GM19455 (cell line): ENCODE measurements around the gene AZI2.

Experiments
- ATAC-seq: cut with Tn5 transposase; IDR thresholded peaks from one replicate; pipeline ENCODE4 v1.9.1; 2021; ENCODE audit not compliant: unreplicated experiment

Gene AZI2

DNA sequence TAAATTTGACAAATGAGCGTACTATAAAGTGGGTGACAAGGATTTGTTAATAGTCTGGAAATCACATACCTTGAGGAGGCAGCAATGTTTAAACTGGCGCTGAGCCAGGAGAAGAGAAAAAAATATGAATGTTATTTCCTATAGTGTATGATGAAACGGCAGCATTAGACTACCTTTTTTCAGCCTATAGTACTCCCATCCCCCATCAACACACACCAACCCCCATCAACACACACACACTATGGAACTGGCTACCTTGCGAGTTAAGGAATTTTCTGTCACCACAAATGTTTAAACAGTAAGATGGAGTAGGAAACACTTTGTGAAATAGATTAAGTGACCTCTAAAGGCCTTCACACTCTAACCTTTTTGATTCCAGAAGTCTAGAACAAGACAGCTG, 46.9 kb downstream of the AZI2 start:
- no peak for ATAC-seq

DNA sequence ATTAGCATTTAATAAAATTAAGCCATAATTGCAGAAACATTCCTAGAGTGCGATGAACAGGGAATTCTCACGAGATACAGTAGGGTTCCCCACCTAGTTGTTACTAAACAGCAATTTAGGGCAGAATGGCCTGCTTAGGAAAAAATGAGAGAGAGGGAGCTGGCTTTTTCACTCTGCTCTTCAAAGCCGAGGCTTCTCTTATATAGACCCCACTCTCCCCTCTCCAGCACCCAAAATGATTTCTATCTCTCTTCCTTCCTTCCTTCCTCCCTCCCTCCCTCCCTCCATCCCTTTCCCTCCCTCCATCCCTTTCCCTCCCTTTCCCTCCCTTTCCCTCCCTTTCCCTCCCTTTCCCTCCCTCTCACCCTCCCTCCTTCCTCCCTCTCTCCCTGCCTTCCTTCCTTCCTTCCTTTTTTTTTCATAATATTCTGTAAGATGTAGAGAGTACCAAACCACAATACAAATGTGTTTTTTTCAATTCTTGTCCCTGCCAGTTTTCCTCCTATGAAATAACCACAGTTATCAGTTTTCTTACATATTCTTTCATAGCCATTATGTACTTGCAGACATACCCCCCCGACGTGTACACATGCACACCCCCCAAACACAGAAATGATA, 48.2 kb downstream of the AZI2 start:
- ATAC-seq: no peak

DNA sequence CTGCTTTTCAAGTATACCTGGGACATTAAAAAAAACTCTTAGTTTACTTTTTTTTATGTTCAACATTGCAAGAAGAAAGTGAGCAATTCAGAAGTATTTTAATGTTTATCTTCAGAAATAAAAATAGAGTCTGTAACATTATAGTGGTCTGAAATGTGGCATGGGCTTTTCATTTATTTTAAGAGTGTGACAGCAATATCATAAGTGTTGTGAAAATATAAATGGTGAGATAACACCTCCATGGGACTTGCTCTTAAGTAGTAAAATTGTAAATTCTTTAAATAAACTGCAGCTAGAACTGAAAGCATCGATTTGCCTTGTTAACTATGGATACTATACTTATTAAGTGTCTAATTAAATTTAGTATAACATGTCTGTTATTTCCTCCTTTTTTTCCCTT, 48.9 kb downstream of the AZI2 start:
- no peak for ATAC-seq

DNA sequence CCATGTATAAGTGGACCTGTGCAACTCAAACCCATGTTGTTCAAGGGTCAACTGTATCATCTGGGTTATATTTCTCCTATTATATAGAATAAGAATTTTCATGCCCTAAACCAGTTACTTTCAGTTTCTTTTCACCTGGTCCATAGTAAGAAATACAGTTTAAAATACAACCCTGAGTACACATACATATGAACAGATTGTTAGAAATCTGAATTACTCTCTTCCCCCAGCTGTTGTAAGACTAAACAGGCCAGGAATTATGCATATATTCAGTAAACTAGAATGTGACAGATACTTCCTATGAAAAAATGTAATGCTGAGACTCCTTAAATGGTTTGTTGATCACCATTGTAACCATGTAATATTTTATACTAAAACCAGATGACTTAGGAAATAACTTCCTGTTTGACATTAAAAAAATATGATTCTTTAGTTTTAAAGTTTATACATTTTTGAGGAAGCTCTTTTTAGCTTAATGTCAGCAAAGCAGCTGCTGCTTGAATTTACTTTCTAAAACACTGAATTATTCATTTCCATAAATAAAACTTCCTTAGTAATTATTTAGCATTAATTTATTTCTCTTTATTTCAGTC, 52.6 kb downstream of the AZI2 start:
- no peak for ATAC-seq

DNA sequence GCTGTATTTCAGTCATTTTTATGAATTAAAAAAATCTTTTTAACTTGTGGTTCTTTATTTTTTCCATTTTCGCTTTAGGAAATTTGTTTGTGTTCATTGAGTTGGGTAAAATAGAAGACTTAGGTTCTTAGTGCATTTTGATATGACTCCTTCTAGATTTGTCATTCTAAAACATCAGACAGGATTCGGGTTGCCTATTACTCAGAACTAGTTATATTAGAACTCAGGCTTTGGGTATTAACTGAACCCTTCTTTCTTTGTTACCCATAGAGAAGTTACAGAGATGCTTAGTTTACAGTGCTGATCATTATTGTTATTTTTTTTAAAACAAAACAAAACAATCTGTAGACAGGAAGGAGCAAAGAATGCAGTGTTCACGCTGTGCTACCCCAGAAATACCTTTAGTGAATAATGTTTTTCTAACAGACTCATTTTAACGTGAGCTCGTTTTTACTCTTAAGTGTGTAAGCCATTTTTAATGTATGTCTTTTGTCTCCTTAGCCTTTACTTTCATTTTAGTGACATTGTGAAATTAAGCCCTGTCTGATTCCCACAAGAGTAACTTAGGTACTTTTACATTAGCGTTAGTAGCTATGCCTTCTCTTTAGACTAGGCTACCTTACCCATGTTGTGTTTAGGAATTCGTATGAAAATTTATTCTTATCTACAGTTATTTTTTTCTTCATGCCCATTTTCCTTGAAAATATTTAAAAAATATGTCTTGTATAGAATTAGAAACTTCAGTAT, 53.8 kb downstream of the AZI2 start:
- no peak for ATAC-seq

DNA sequence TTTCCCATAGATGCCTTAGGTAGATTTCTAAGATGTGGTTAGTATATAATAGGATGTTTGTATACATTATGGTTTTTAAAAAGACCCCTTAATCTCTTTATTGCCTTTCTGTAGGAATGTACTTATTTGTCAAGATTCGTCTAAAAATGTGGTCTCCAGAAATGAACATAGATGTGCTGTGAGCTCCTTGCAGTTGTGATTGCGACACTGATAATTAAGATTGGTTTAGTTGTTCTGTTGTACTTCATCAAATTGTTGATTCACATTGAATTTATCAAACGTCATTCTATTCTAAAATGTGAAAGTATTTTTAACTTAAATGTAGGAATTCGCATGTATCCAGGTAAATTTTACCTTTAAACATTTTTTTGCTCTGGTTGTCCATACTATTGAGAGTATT, 56.0 kb downstream of the AZI2 start:
- no peak for ATAC-seq

DNA sequence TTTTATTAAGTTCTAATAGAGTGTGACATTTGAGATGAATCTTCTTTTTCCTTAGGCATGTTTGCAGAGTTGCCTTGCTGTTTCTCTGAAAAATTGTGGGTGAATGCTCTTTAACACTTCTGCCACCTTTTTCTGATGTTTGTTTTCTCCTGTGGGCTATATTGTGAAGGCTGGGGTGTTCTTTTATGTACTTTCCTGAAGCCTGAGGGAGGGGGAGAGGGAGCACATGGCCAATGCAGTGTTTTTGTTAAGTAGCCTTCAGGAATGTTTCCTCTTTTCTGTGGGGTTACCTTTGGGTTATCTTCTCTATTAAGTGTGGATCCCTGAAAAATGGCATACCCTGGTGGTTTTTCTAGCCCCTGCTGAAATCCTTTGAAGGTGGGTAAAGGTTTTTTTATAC, 57.0 kb downstream of the AZI2 start:
- ATAC-seq: no peak

DNA sequence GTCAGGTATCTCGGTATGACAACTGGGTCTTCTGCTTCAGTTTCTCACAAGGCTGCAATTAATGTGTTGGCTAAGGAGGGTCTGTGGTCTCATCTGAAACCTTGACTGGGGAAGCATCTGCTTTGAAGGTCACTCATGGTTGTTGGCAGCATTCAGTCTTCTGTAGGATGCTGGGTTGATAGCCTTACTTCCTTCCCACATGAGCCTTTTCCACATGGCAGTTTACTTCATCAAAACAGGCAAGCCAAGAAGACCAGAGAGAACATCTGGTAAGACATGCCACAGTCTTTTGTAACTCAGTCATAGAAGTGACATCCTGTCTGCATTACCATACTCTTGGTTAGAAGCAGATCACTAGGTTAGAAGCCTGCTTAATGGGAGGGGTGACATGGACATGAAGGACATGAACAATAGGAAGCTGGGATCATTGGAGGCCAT, 57.7 kb downstream of the AZI2 start:
- no peak for ATAC-seq

DNA sequence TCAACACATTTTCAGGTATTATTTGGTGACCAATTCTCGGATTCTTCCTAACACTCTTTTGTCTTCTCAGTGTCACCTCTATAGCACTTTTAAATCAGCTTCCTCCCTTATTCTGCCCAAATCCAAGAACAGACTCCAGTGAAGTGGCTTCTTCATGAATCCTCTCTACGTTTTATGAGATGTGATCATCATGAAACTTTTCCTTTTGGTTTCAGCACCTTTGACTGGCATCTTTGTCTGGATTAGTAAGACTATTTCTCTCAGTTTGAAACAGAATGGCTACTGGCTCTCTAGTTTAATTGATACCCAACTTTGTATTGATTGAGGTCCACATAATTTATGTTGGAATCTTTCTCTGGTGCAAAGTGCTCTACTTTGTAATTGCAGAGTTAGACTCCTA, 61.6 kb downstream of the AZI2 start:
- ATAC-seq: no peak

DNA sequence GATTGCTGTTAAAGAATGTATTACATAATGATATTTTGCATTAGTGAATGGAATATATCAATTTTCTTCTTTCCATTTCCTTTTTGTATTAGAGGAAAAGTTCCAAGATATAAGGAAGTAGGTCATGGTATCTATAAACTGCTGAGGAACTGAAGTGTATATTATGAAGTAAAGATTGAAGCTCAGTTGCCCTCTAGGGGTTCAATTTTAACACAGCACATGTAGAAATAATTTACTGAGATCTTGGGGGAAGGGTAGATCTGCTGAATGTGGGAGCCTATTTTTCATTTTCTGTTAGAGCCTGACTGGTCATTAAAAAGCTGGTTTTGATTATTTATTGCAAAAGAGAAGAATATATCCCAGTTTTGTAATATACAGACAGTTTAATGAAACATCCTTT, 62.0 kb downstream of the AZI2 start:
- peak; percentile 78 for ATAC-seq

DNA sequence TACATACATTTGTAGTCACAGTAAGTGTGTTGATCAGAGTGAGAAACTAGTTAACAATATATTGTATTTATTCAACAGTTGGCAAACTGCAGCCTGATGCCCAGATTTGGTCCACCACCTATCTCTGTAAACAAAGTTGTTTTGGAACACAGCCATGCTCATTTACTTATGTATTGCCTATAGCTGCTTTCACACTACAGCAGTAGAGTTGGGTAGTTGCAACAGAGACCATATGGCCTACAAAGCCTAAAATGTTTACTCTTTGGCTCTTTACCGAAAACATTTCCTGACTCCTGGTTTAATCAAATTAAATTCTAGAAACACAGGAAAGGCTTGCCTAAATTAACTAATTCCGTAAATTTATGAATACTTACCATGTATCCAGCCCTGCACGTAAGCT, 67.8 kb downstream of the AZI2 start:
- ATAC-seq: no peak

DNA sequence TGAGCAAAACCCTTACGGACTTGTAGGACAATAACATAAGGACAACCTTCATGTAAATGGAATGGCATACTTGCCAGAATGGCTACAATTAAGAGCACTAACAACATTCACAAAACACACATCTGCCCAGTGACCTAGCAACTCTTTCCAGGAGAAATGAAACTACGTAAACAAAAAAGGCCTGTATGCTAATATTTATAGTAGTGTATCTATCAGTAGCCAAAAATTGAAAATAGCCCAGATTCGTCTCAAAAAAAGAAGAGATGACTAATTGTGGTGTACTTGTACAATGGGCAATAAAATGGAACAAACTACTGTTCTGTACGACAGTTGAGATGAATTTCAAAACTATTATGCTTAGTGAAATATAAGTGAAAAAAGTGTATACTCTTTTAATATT, 68.9 kb downstream of the AZI2 start:
- ATAC-seq: no peak

DNA sequence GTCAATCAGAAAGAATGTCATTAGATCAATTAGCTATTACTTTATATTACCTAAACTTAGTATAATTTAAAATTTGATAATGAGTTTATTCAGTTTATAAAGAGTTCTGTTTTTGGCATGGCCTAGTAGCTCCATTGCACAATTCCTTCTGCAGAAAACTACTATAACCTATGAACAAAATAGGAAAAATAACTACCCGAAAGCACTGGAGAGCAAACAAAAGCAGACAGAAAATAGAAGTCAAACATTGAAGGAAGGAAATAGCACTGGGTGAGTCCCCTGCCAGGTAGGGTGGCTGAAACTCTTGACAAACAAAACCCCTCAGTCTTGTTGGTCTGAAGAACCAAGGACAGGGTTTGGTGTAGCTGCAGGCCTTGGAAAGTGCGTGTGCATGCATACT, 69.7 kb downstream of the AZI2 start:
- ATAC-seq: no peak

DNA sequence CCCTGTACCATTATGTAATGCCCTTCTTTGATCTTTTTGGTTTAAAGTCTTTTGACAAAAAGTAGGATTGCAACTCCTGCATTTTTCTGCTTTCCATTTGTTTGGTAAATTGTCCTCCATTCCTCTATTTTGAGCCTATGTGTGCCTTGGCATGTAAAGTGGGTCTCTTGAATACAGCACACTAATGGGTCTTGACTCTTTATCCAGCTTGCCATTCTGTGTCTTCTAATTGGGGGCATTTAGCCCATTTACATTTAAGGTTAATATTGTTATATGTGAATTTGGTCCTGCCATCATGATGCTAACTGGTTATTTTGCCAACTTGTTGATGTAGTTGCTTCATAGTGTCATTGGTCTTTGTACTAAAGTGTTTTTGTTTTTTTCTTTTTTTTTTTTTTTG, 74.8 kb downstream of the AZI2 start:
- no peak for ATAC-seq
